ENCODE data around the gene ODF2L. TPM values are rescaled to one million over a fixed set of nuclear protein-coding genes. Genes with fewer than 3 reads are reported as not detected.

The ODF2L gene
- total and polyA plus RNA-seq, 9 of the 15 experiments (the other 6 are each of a cell fraction or from before 2014, with no cell fraction given), result 2.2 to 6.0 (median 4.7) TPM

GRCh38 chr1:86303041-86303690 is 93.0 kb downstream of the ODF2L start:
- Histone ChIP-seq H3K9me1 (ENCODE audit: control insufficient read depth, insufficient read depth, low read length) (no peaks in the 10 kb centered on the region), H3K9me3 (replicated peaks; ENCODE audit: control insufficient read depth, insufficient read depth, low read depth, low read length) (no peaks in the 10 kb centered on the region; the same call in 1 of the 2 replicates), H3K27me3 (ENCODE audit: control insufficient read depth in 2 of 2, insufficient read depth in 2 of 2, low read length in 2 of 2) (no peaks in the 10 kb centered on the region), H3K4me2 (ENCODE audit: insufficient read depth, low read length) (no peak overlapping the region), H3K27ac (ENCODE audit: extremely low read depth, low read depth, low read length) (no peak overlapping the region), H3K36me3 (ENCODE audit: control insufficient read depth, insufficient read depth, low read length) (no peaks in the 10 kb centered on the region), H3K4me1 (replicated peaks in 1 of 2; ENCODE audit: control insufficient read depth in 2 of 2, insufficient read depth in 2 of 2, low read length in 2 of 2) (no peaks in the 10 kb centered on the region), H3K9ac (ENCODE audit: insufficient read depth in 1 of 2, low read depth in 2 of 2, low read length in 2 of 2) (no peak overlapping the region), H2AFZ (ENCODE audit: low read depth, low read length) (no peak overlapping the region), H3K4me3 (no peak overlapping the region), H4K20me1 (replicated peaks; ENCODE audit: control insufficient read depth, insufficient read depth, low read length) (no peaks in the 10 kb centered on the region), H3K79me2 (ENCODE audit: control insufficient read depth, insufficient read depth, low read length) (no peaks in the 10 kb centered on the region)
- BruUV-seq (replicated peaks), result no TSS peak
- ChIA-PET POLR2A (no interaction called here), CTCF (ENCODE audit: low intra/inter-chr PET ratio) (no interaction called here)
- no peak for DNase-seq (ENCODE audit: extremely low read depth in 1 of 4, low spot score in 3 of 4)
- intact Hi-C loops (cut with micrococcal nuclease), result no loop called here
- no peak for ATAC-seq
- no peak for FAIRE-seq
- 0% methylated on average over 1 of the region's 1 CpG for WGBS (ENCODE audit: insufficient coverage, low coverage, missing lambda C conversion rate)
- TF ChIP-seq, protein P1, sequence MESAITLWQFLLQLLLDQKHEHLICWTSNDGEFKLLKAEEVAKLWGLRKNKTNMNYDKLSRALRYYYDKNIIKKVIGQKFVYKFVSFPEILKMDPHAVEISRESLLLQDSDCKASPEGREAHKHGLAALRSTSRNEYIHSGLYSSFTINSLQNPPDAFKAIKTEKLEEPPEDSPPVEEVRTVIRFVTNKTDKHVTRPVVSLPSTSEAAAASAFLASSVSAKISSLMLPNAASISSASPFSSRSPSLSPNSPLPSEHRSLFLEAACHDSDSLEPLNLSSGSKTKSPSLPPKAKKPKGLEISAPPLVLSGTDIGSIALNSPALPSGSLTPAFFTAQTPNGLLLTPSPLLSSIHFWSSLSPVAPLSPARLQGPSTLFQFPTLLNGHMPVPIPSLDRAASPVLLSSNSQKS (CRISPR knock-in tag; IDR thresholded peaks at IDR 0.05), result no peak
- in situ Hi-C loops (cut with MboI), result no loop called here

Small RNA genes lying within 50 kb of the gene (microRNA-seq; reads per million reads assigned to microRNA genes)
- not detected for gene MIR7856 (ENCODE audit: borderline microRNAs expressed)

Small RNA genes lying within 50 kb of the gene (small RNA-seq; reads per million reads assigned to genes)
- gene MIR7856, result not detected

Other genes starting within 250 kb of the ODF2L start
- gene COL24A1, start 239.6 kb downstream of the ODF2L start, total RNA-seq (2014; rRNA removed), result under 0.01 TPM in 1 of 2 replicates, not detected in the other
- 0.04 and 0.19 TPM in 2 replicates for gene COL24A1, start 239.6 kb downstream of the ODF2L start, total RNA-seq (2014; rRNA removed; fragmentation: Illumina TruSeq; extraction: Trizol)
- gene COL24A1, start 239.6 kb downstream of the ODF2L start, total RNA-seq (2015; rRNA removed; fragmentation: Illumina TruSeq; extraction: Trizol), result 0.08 TPM in 1 of 2 replicates, not detected in the other
- gene COL24A1, start 239.6 kb downstream of the ODF2L start, total RNA-seq (2021), result 0.02 and 0.07 TPM in 2 replicates
- 0.04 and 0.06 TPM in 2 replicates for gene COL24A1, start 239.6 kb downstream of the ODF2L start, polyA plus RNA-seq (2011; rRNA removed)
- 0.01 and 0.06 TPM in 2 replicates for gene COL24A1, start 239.6 kb downstream of the ODF2L start, polyA plus RNA-seq (2014; fragmentation: Illumina TruSeq; extraction: Trizol)
- gene COL24A1, start 239.6 kb downstream of the ODF2L start, polyA plus RNA-seq (2014; fragmentation: Nextera tagmentation; extraction: Ambion mirVana), result under 1 TPM; 0.03 to 0.04 TPM
- gene COL24A1, start 239.6 kb downstream of the ODF2L start, polyA plus RNA-seq (2014; rRNA removed), result 0.01 and 0.04 TPM in 2 replicates
- gene CLCA2, start 27.8 kb upstream of the ODF2L start, total RNA-seq (2014; rRNA removed), result not detected in 2 replicates
- not detected in 2 replicates for gene CLCA2, start 27.8 kb upstream of the ODF2L start, total RNA-seq (2014; rRNA removed; fragmentation: Illumina TruSeq; extraction: Trizol)
- not detected in 2 replicates for gene CLCA2, start 27.8 kb upstream of the ODF2L start, total RNA-seq (2015; rRNA removed; fragmentation: Illumina TruSeq; extraction: Trizol)
- gene CLCA2, start 27.8 kb upstream of the ODF2L start, total RNA-seq (2021), result not detected in 2 replicates
- gene CLCA2, start 27.8 kb upstream of the ODF2L start, polyA plus RNA-seq (2011; rRNA removed), result 0.03 TPM in 1 of 2 replicates, not detected in the other
- gene CLCA2, start 27.8 kb upstream of the ODF2L start, polyA plus RNA-seq (2014; fragmentation: Illumina TruSeq; extraction: Trizol), result not detected in 2 replicates
- not detected for gene CLCA2, start 27.8 kb upstream of the ODF2L start, polyA plus RNA-seq (2014; fragmentation: Nextera tagmentation; extraction: Ambion mirVana)
- not detected in 2 replicates for gene CLCA2, start 27.8 kb upstream of the ODF2L start, polyA plus RNA-seq (2014; rRNA removed)
- gene CLCA1, start 72.6 kb upstream of the ODF2L start, total RNA-seq (2014; rRNA removed), result not detected in 2 replicates
- gene CLCA1, start 72.6 kb upstream of the ODF2L start, total RNA-seq (2014; rRNA removed; fragmentation: Illumina TruSeq; extraction: Trizol), result not detected in 2 replicates
- gene CLCA1, start 72.6 kb upstream of the ODF2L start, total RNA-seq (2015; rRNA removed; fragmentation: Illumina TruSeq; extraction: Trizol), result not detected in 2 replicates
- 0.04 and 0.22 TPM in 2 replicates for gene CLCA1, start 72.6 kb upstream of the ODF2L start, total RNA-seq (2021)
- gene CLCA1, start 72.6 kb upstream of the ODF2L start, polyA plus RNA-seq (2011; rRNA removed), result 0.03 and 0.08 TPM in 2 replicates
- 0.08 TPM in 1 of 2 replicates, not detected in the other for gene CLCA1, start 72.6 kb upstream of the ODF2L start, polyA plus RNA-seq (2014; fragmentation: Illumina TruSeq; extraction: Trizol)
- gene CLCA1, start 72.6 kb upstream of the ODF2L start, polyA plus RNA-seq (2014; fragmentation: Nextera tagmentation; extraction: Ambion mirVana), result under 1 TPM in 1 of 2 experiments, not detected in 1; 0.03 TPM
- not detected in 2 replicates for gene CLCA1, start 72.6 kb upstream of the ODF2L start, polyA plus RNA-seq (2014; rRNA removed)
- gene CLCA4, start 150.8 kb upstream of the ODF2L start, total RNA-seq (2014; rRNA removed), result not detected in 2 replicates
- not detected in 2 replicates for gene CLCA4, start 150.8 kb upstream of the ODF2L start, total RNA-seq (2014; rRNA removed; fragmentation: Illumina TruSeq; extraction: Trizol)
- gene CLCA4, start 150.8 kb upstream of the ODF2L start, total RNA-seq (2015; rRNA removed; fragmentation: Illumina TruSeq; extraction: Trizol), result not detected in 2 replicates
- gene CLCA4, start 150.8 kb upstream of the ODF2L start, total RNA-seq (2021), result not detected in 2 replicates
- gene CLCA4, start 150.8 kb upstream of the ODF2L start, polyA plus RNA-seq (2011; rRNA removed), result not detected in 2 replicates
- not detected in 2 replicates for gene CLCA4, start 150.8 kb upstream of the ODF2L start, polyA plus RNA-seq (2014; fragmentation: Illumina TruSeq; extraction: Trizol)
- not detected for gene CLCA4, start 150.8 kb upstream of the ODF2L start, polyA plus RNA-seq (2014; fragmentation: Nextera tagmentation; extraction: Ambion mirVana)
- not detected in 2 replicates for gene CLCA4, start 150.8 kb upstream of the ODF2L start, polyA plus RNA-seq (2014; rRNA removed)